HEK293 (cell line): ENCODE data around the gene EDARADD.

ENCODE experiments used
- CTCF ChIA-PET: fragments of 350-600 bp; formaldehyde crosslinking; extraction: SDS; loops from one replicate; lab custom pipeline; 2021; ENCODE audit warnings: antibody characterized with exemption; lab: Yijun Ruan, JAX
- POLR2A ChIA-PET: fragments of 300-600 bp; formaldehyde crosslinking; extraction: SDS; loops from one replicate; lab custom pipeline; 2020; ENCODE audit warnings: antibody characterized with exemption, inconsistent platforms; lab: Yijun Ruan, JAX
- H3K27ac ChIP-seq: fragments of 200-500 bp; sonication (Bioruptor generic); 2 replicates; pipeline ENCODE4 v1.5.1; 2014; ENCODE audit warnings: low read depth, low read length, control low read depth, inconsistent platforms; ENCODE audit errors: extremely low read depth
- H3K36me3 ChIP-seq, 2 experiments: fragments of 200-500 bp in 1 of 2; sonication (Bioruptor generic) in 1 of 2; 1 replicate in 1 of 2; 2 replicates in 1 of 2; pipeline ENCODE4 v1.5.1; 2014 to 2017; ENCODE audit warnings: inconsistent platforms in 2 of 2, low read length in 2 of 2; ENCODE audit not compliant: control insufficient read depth in 2 of 2, insufficient read depth in 1 of 2
- H3K4me1 ChIP-seq: fragments of 200-500 bp; sonication (Bioruptor generic); 2 replicates; pipeline ENCODE4 v1.5.1; 2014; ENCODE audit warnings: mild to moderate bottlenecking, low read length, inconsistent platforms; ENCODE audit not compliant: control insufficient read depth, insufficient read depth
- H3K4me3 ChIP-seq: 2 replicates; pipeline ENCODE4 v1.5.1; 2011; ENCODE audit warnings: low read depth, mild to moderate bottlenecking, control low read depth, low read length, moderate library complexity
- H3K9me3 ChIP-seq: fragments of 200-500 bp; sonication (Bioruptor generic); 2 replicates; pipeline ENCODE4 v1.5.1; 2014; ENCODE audit warnings: low read depth, low read length, inconsistent platforms; ENCODE audit not compliant: control insufficient read depth, insufficient read depth
- BCL11B ChIP-seq: fragments of 450-650 bp; formaldehyde crosslinking; IDR thresholded peaks from 2 replicates; pipeline ENCODE4 v1.5.1; 2016; ENCODE audit warnings: low read depth, missing biosample characterization, missing genetic modification characterization
- FEZF1 ChIP-seq: fragments of 450-650 bp; formaldehyde crosslinking; IDR thresholded peaks from 2 replicates; pipeline ENCODE4 v1.5.1; 2016; ENCODE audit warnings: missing biosample characterization, missing genetic modification characterization
- GFI1B ChIP-seq: fragments of 450-650 bp; formaldehyde crosslinking; IDR thresholded peaks from 2 replicates; pipeline ENCODE4 v1.5.1; 2016; ENCODE audit warnings: missing biosample characterization, missing genetic modification characterization
- IKZF3 ChIP-seq: fragments of 450-650 bp; IDR thresholded peaks from 2 replicates; pipeline ENCODE4 v1.5.0; 2018; ENCODE audit warnings: missing biosample characterization, mild to moderate bottlenecking, missing genetic modification characterization, moderate library complexity
- OSR2 ChIP-seq: fragments of 450-650 bp; formaldehyde crosslinking; IDR thresholded peaks from 2 replicates; pipeline ENCODE4 v1.5.1; 2016; ENCODE audit warnings: missing biosample characterization, missing genetic modification characterization
- PRDM10 ChIP-seq: fragments of 450-650 bp; formaldehyde crosslinking; IDR thresholded peaks from 2 replicates; pipeline ENCODE4 v1.5.1; 2016; ENCODE audit warnings: missing biosample characterization, missing genetic modification characterization
- PRDM2 ChIP-seq: fragments of 450-650 bp; formaldehyde crosslinking; IDR thresholded peaks from 2 replicates; pipeline ENCODE4 v1.5.1; 2016; ENCODE audit warnings: missing biosample characterization, missing genetic modification characterization, borderline replicate concordance
- SCRT2 ChIP-seq: fragments of 450-650 bp; formaldehyde crosslinking; IDR thresholded peaks from 2 replicates; pipeline ENCODE4 v1.5.1; 2016; ENCODE audit warnings: missing biosample characterization, missing genetic modification characterization
- SP2 ChIP-seq: fragments of 450-650 bp; formaldehyde crosslinking; IDR thresholded peaks from 2 replicates; pipeline ENCODE4 v1.5.1; 2016; ENCODE audit warnings: missing biosample characterization, missing genetic modification characterization
- SP7 ChIP-seq: fragments of 450-650 bp; formaldehyde crosslinking; IDR thresholded peaks from 2 replicates; pipeline ENCODE4 v1.5.1; 2016; ENCODE audit warnings: missing biosample characterization, missing genetic modification characterization
- WT1 ChIP-seq: fragments of 450-650 bp; formaldehyde crosslinking; IDR thresholded peaks from 2 replicates; pipeline ENCODE4 v1.5.1; 2016; ENCODE audit warnings: missing biosample characterization, missing genetic modification characterization
- YY1 ChIP-seq: fragments of 450-650 bp; formaldehyde crosslinking; IDR thresholded peaks from 2 replicates; pipeline ENCODE4 v1.5.1; 2018; ENCODE audit warnings: missing biosample characterization, missing genetic modification characterization
- ZBTB48 ChIP-seq: fragments of 450-650 bp; formaldehyde crosslinking; IDR thresholded peaks from 2 replicates; pipeline ENCODE4 v1.5.1; 2016; ENCODE audit warnings: missing biosample characterization, missing genetic modification characterization
- ZNF114 ChIP-seq: fragments of 450-650 bp; formaldehyde crosslinking; IDR thresholded peaks from 2 replicates; pipeline ENCODE4 v1.5.0; 2017; ENCODE audit warnings: missing biosample characterization, missing genetic modification characterization
- ZNF175 ChIP-seq: fragments of 450-650 bp; formaldehyde crosslinking; IDR thresholded peaks from 2 replicates; pipeline ENCODE4 v1.5.1; 2016; ENCODE audit warnings: missing biosample characterization, missing genetic modification characterization
- ZNF19 ChIP-seq: fragments of 450-650 bp; formaldehyde crosslinking; IDR thresholded peaks from 2 replicates; pipeline ENCODE4; 2016; ENCODE audit warnings: missing biosample characterization, missing genetic modification characterization, low read depth
- ZNF560 ChIP-seq: fragments of 450-650 bp; formaldehyde crosslinking; IDR thresholded peaks from 2 replicates; pipeline ENCODE4 v1.5.1; 2017; ENCODE audit warnings: missing biosample characterization, missing genetic modification characterization, borderline replicate concordance
- ZNF561 ChIP-seq: fragments of 450-650 bp; IDR thresholded peaks from 2 replicates; pipeline ENCODE4 v1.5.1; 2018; ENCODE audit warnings: missing biosample characterization, missing genetic modification characterization, borderline replicate concordance
- ZNF600 ChIP-seq: fragments of 450-650 bp; formaldehyde crosslinking; IDR thresholded peaks from 2 replicates; pipeline ENCODE4 v1.5.1; 2016; ENCODE audit warnings: missing biosample characterization, missing genetic modification characterization
- ZNF626 ChIP-seq: fragments of 450-650 bp; sonication (Bioruptor Pico); formaldehyde crosslinking; IDR thresholded peaks from 2 replicates; pipeline ENCODE4 v1.5.1; 2018; ENCODE audit warnings: missing biosample characterization, missing genetic modification characterization, inconsistent platforms
- ZNF701 ChIP-seq: fragments of 450-650 bp; formaldehyde crosslinking; IDR thresholded peaks from 2 replicates; pipeline ENCODE4 v1.5.1; 2016; ENCODE audit warnings: missing biosample characterization, missing genetic modification characterization
- ZNF830 ChIP-seq: fragments of 450-650 bp; IDR thresholded peaks from 2 replicates; pipeline ENCODE4 v1.5.0; 2018; ENCODE audit warnings: missing biosample characterization, missing genetic modification characterization, low read depth, mild to moderate bottlenecking, moderate library complexity
- ZSCAN16 ChIP-seq: fragments of 450-650 bp; formaldehyde crosslinking; IDR thresholded peaks from 2 replicates; pipeline ENCODE4 v1.5.1; 2016; ENCODE audit warnings: missing biosample characterization, missing genetic modification characterization
- ZSCAN30 ChIP-seq: fragments of 450-650 bp; IDR thresholded peaks from 2 replicates; pipeline ENCODE4 v1.5.1; 2018; ENCODE audit warnings: missing biosample characterization, mild to moderate bottlenecking, missing genetic modification characterization, moderate library complexity

The EDARADD gene

DNA sequence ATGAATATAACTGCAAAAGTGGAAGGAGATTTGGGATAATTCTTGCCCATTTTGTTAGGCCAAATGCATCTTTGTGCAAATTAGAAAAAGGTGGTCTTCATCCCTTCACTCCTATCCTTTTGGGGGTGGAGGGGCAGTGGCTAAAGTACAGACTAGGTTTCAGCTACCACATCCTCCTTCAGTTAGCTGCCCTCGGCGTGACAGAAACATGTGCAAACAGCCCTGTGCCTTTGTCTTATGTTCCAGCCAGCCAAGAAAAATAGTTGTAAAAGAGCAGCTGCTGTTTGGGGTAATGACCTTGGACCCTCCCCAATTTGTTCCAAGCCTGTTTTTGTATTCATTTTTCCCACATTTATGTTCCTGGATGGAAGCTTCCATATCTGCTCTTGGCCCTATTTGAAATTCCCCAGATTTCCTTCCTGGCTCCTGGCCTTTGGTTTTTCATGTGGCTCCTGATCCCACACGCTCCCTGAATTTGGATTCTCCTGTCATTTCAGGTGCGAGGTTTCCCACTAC lies 121.4 kb downstream of the EDARADD start:
- ChIA-PET POLR2A (interaction anchor here (1.8 kb wide), 1 partner anchor 8 kb away, joined by 9 read pairs; no protein-coding TSS in a partner anchor), CTCF (interaction anchor here (1.6 kb wide), 1 partner anchor 26 kb away, joined by 3 read pairs; no protein-coding TSS in a partner anchor)
- TF ChIP-seq ZBTB48 (0 out of 2 replicates have a peak, but pooled peaks have one; percentile 49), YY1 (tag by site-specific recombination) (no peak), ZNF561 (tag by site-specific recombination) (no peak; the same call in 1 of the 2 replicates), GFI1B (no peak), OSR2 (peak; percentile 82), ZNF626 (tag by site-specific recombination) (no peak), PRDM10 (peak; percentile 78), ZNF830 (tag by site-specific recombination) (no peak), ZSCAN30 (tag by site-specific recombination) (0 out of 2 replicates have a peak, but pooled peaks have one; percentile 33), ZNF19 (tag by site-specific recombination) (no peak), SP2 (tag by site-specific recombination) (no peak), SP7 (tag by site-specific recombination) (no peak), ZNF114 (tag by site-specific recombination) (no peak), ZSCAN16 (tag by site-specific recombination) (no peak), WT1 (peak; percentile 80), ZNF701 (tag by site-specific recombination) (no peak), FEZF1 (tag by site-specific recombination) (peak; percentile 10; the same call in 1 of the 2 replicates), IKZF3 (tag by site-specific recombination) (peak; percentile 68), ZNF560 (tag by site-specific recombination) (no peak), ZNF175 (no peak), ZNF600 (tag by site-specific recombination) (no peak), SCRT2 (tag by site-specific recombination) (no peak)
- H3K4me3 ChIP-seq, result no peak overlapping the region
- H3K4me1 ChIP-seq, result peaks cover 23% of the 10 kb centered on the region
- no peaks in the 10 kb centered on the region for H3K9me3 ChIP-seq
- H3K27ac ChIP-seq, result peak overlapping the region; percentile 64
- H3K36me3 ChIP-seq, result no peaks in the 10 kb centered on the region

DNA sequence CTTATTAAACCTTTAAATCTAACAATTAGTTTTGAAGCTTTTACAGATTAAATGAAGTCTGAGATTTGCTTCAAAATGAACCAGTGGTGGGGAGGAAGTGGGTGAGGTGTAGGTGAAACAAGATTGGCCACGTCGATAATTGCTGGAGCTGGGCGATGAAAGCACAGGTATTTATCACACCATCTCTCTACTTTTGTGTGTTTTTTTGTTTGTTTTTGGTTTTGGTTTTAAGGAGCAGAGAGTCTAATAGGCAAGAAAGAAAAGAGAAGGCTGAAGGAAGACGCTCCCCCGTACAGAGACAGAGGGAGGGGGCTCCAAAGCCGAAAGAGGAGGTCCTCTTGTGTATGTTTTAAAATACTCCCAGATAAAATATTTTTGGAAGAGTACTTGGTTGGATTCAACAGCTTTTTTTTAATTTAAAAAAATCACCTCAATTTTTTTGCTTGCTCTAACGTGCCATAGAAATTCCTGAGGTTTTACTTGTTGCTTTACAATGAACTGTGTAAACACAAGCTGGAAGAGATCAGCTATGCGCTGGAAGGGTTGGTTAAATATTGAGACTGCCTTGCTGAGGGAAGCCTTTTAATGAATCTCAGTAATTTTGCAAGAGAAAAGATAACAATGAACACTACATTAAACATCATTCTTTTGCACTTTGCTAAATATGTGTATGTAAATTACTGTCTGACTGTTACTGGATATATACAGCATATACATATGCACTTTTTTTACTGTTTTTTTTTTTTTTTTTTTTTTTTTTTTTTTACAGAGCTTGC lies 123.0 kb downstream of the EDARADD start:
- CTCF ChIA-PET, result interaction anchor here (0.5 to 1.6 kb wide), 6 partner anchors 9 to 453 kb away, joined by 3 to 5 read pairs (median 4); no protein-coding TSS in a partner anchor
- POLR2A ChIA-PET, result interaction anchor here (0.5 to 1.8 kb wide), 10 partner anchors 9 to 1988 kb away, joined by 3 to 9 read pairs (median 3); partner anchors contain the start of gene HEATR1
- Histone ChIP-seq H3K4me1 (peaks cover 23% of the 10 kb centered on the region), H3K9me3 (no peaks in the 10 kb centered on the region), H3K4me3 (peak overlapping the region; percentile 19), H3K36me3 (no peaks in the 10 kb centered on the region), H3K27ac (no peak overlapping the region; the same call in 1 of the 2 replicates)
- TF ChIP-seq PRDM2 (tag by site-specific recombination), result no peak
- TF ChIP-seq BCL11B, result no peak
